Nephron (organoid): ENCODE measurements around the gene POLK.

ENCODE experiments used
- H3K27ac Mint-ChIP-seq, 3 experiments: 2 replicates each; pipeline ENCODE4 v1.8.0; 2020; ENCODE audit warnings: mixed read lengths in 3 of 3, mild to moderate bottlenecking in 2 of 3, moderate library complexity in 1 of 3
- H3K27me3 Mint-ChIP-seq: 2 replicates; pipeline ENCODE4 v1.8.0; 2021; ENCODE audit warnings: low read depth, mild to moderate bottlenecking, moderate library complexity, mixed read lengths
- H3K36me3 Mint-ChIP-seq: 2 replicates; pipeline ENCODE4 v1.8.0; 2020; ENCODE audit warnings: low read depth, mixed read lengths
- H3K4me1 Mint-ChIP-seq: 2 replicates; pipeline ENCODE4 v1.8.0; 2020; ENCODE audit warnings: mixed read lengths
- H3K4me3 Mint-ChIP-seq, 3 experiments: 2 replicates each; pipeline ENCODE4 v1.8.0; 2020; ENCODE audit warnings: mild to moderate bottlenecking in 3 of 3, mixed read lengths in 3 of 3, moderate library complexity in 2 of 3
- H3K9me3 Mint-ChIP-seq: 2 replicates; pipeline ENCODE4 v1.8.0; 2020; ENCODE audit warnings: mixed read lengths
- TF ChIP-seq, protein P1 (sequence below), 3 experiments: fragments of 200-600 bp; sonication (generic); IDR thresholded peaks; one replicate each; pipeline ENCODE4 v1.5.0; 2021; ENCODE audit warnings: antibody characterized with exemption in 3 of 3; ENCODE audit not compliant: unreplicated experiment in 3 of 3

The POLK gene

DNA sequence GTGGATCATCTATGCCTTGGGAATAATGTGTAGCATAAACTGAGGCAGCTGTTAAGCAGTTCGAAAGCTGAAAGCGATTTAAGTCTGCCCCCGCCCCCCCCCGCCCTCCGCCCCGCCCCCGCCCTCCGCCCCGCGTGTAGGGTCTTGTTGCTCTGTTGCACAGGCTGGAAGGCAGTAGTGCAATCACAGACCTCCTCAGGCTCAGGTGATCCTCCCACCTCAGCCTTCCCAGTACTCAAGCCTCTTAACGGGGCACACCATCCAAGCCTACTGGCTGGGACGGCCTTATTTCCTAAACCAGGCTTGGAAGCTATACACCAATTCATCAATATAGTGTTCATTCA, 100.5 kb downstream of the POLK start:
- Mint-ChIP-seq H3K27me3 (no peaks in the 10 kb centered on the region), H3K4me1 (peaks cover 29% of the 10 kb centered on the region), H3K4me3 (peak overlapping the region; percentile 84 to 89 (median 86)), H3K9me3 (no peaks in the 10 kb centered on the region), H3K36me3 (peaks cover 5% of the 10 kb centered on the region), H3K27ac (peak overlapping the region in 1 of 3 experiments; percentile 98)
- TF ChIP-seq, protein P1, sequence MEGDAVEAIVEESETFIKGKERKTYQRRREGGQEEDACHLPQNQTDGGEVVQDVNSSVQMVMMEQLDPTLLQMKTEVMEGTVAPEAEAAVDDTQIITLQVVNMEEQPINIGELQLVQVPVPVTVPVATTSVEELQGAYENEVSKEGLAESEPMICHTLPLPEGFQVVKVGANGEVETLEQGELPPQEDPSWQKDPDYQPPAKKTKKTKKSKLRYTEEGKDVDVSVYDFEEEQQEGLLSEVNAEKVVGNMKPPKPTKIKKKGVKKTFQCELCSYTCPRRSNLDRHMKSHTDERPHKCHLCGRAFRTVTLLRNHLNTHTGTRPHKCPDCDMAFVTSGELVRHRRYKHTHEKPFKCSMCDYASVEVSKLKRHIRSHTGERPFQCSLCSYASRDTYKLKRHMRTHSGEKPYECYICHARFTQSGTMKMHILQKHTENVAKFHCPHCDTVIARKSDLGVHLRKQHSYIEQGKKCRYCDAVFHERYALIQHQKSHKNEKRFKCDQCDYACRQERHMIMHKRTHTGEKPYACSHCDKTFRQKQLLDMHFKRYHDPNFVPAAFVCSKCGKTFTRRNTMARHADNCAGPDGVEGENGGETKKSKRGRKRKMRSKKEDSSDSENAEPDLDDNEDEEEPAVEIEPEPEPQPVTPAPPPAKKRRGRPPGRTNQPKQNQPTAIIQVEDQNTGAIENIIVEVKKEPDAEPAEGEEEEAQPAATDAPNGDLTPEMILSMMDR (IDR thresholded peaks at IDR 0.05; ENCODE audit: unreplicated experiment in 3 of 3) = no peak

DNA sequence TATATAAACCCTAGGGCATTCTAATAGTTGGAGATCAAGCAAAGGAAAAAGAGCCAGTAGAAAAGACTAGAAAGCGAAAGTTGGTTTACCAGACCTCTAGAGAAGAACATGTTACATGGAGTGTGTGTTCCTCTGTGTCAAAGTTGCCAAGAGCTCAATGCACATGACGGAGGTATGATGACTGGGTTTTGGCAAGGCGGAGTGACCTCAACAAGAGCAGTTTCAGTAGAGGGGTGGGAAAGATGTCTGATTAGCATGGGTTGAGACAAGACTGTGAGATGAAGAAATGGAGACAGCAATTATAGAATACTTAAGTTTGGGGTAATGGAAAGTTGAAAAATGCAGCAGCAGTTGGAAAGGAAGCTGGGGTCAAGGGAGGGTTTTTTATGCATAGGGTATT, 101.2 kb downstream of the POLK start:
- peak overlapping the region in 1 of 3 experiments; percentile 70 for H3K4me3 Mint-ChIP-seq
- H3K36me3 Mint-ChIP-seq = no peaks in the 10 kb centered on the region
- peaks cover 36% of the 10 kb centered on the region for H3K4me1 Mint-ChIP-seq
- H3K27me3 Mint-ChIP-seq = no peaks in the 10 kb centered on the region
- H3K27ac Mint-ChIP-seq = peak overlapping the region in 1 of 3 experiments; percentile 98
- TF ChIP-seq, protein P1 (IDR thresholded peaks at IDR 0.05; ENCODE audit: unreplicated experiment in 3 of 3) = no peak
- no peaks in the 10 kb centered on the region for H3K9me3 Mint-ChIP-seq

DNA sequence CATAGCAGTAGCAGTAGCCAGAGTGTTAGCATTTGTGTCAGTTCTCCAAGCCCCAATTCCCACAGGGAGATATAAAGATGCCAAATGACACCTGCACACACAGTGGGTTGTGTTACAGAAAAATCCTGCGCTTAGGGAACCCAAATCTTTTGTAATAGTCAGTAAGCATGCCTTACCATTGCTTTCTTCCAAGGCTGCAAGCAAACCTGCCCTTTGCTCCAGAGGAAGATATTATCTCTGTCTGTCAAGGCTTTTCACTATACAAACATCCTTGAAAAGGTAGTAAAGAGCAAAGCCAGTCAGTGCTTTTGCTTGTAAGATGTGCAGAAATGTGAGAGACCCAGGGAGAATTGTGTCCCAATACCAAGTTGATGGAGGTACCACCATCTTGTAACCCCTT, 102.5 kb downstream of the POLK start:
- H3K27ac Mint-ChIP-seq = no peak overlapping the region
- H3K9me3 Mint-ChIP-seq = no peaks in the 10 kb centered on the region
- H3K4me3 Mint-ChIP-seq = no peak overlapping the region
- no peaks in the 10 kb centered on the region for H3K36me3 Mint-ChIP-seq
- TF ChIP-seq, protein P1 (IDR thresholded peaks at IDR 0.05; ENCODE audit: unreplicated experiment in 3 of 3) = no peak
- no peaks in the 10 kb centered on the region for H3K27me3 Mint-ChIP-seq
- H3K4me1 Mint-ChIP-seq = peaks cover 38% of the 10 kb centered on the region

DNA sequence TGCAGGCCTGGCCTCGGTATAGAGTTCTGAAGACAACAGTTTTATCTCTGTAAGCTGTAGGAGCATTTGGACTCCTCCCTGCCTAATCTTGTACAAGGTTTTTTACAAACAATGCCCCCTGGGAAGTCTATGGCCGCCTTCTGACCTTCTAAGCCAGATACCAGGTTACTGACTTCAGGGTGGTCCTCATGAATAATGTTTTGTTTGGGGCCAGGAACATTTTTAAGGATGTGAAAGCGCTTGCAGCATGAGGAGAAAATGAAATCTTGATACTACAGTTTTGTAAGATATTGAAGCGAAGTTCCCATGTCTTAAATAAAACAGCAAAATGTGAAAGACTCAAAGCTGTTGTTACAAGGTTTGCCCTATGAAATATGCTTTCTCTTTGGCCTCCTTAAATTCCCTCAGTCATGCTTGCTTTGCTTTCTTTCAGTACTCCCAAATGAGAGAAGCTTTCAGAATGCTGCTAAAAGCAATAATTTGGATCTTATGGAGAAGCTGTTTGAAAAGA, 104.7 kb downstream of the POLK start:
- no peaks in the 10 kb centered on the region for H3K27me3 Mint-ChIP-seq
- TF ChIP-seq, protein P1 (IDR thresholded peaks at IDR 0.05; ENCODE audit: unreplicated experiment in 3 of 3) = no peak
- H3K9me3 Mint-ChIP-seq = no peaks in the 10 kb centered on the region
- H3K36me3 Mint-ChIP-seq = no peaks in the 10 kb centered on the region
- H3K4me1 Mint-ChIP-seq = peaks cover 40% of the 10 kb centered on the region
- H3K4me3 Mint-ChIP-seq = peak overlapping the region; percentile 0 to 24 (median 6)
- H3K27ac Mint-ChIP-seq = no peak overlapping the region

DNA sequence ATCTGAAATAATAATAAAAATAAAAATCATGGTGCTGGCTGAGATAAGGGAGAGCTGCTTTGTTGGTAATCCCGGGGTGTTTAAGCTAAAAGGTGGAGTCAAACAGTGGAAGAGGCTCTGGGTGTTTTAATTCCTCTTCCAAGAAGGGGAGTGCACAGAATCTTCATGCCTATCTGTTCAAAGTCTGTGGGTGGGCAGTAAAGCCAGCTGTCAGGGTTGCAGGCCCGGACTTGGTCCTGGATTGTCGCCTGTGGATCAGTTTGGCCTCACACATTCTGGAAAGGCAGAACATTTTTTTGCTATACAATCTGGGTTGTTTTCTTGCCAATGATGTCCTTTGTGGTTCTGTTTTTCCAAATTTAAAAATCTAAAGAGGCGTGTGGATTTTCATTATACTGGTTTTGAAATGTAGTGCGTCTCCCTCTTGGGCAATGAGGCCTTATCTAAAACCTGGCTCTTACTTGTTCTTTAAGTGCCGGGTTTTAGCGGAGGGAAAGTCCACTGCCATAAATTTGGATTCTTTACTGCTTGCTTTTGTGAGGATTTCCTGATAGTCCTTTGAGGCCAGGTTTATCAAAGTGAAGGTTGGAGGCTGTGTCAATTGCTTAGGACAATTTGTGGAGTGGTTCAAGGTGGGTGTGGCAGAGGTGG, 105.4 kb downstream of the POLK start:
- peak overlapping the region in 2 of 3 experiments; percentile 0 to 15 for H3K4me3 Mint-ChIP-seq
- TF ChIP-seq, protein P1 (IDR thresholded peaks at IDR 0.05; ENCODE audit: unreplicated experiment in 3 of 3) = no peak
- no peaks in the 10 kb centered on the region for H3K9me3 Mint-ChIP-seq
- no peaks in the 10 kb centered on the region for H3K27me3 Mint-ChIP-seq
- H3K36me3 Mint-ChIP-seq = no peaks in the 10 kb centered on the region
- peaks cover 40% of the 10 kb centered on the region for H3K4me1 Mint-ChIP-seq
- no peak overlapping the region for H3K27ac Mint-ChIP-seq
